Measurements from ENCODE around the gene PHF21A. TPM values are rescaled to one million over a fixed set of nuclear protein-coding genes. Genes with fewer than 3 reads are reported as not detected.

The PHF21A gene
- total and polyA plus RNA-seq, 2 of the 8 experiments (the other 6 are each of a cell fraction or from before 2014, with no cell fraction given): 17.6 to 40.3 TPM

DNA sequence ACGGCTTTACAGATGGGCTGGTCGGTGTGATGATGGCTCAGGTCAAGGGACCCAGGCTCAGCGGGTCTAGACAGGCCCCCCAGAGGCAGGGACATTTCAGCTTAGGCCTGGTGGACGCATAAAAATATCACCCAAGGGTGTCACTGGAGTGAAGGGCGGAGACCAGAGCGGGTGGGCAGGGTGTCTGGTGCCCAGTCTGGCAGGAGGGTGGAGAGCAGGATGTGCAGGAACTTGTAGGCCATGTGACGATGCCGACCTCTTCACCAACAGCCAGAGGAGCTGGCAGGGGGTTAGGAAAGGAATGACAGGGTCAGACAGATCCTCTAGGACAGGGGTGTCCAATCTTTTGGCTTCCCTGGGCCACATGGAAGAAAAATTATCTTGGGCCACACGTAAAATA lies 231.3 kb downstream of the PHF21A start:
- peaks cover 8% of the 10 kb centered on the region; the same call in 1 of the 2 replicates for H3K23me2 ChIP-seq (ENCODE audit: low read depth, low read length)
- H4K20me1 ChIP-seq (replicated peaks in 1 of 2; ENCODE audit: control insufficient read depth in 1 of 2, insufficient read depth in 2 of 2, low read length in 2 of 2): peaks cover 0 to 10% of the 10 kb centered on the region in 2 experiments
- H3K79me2 ChIP-seq (ENCODE audit: control insufficient read depth in 1 of 2, insufficient read depth in 2 of 2, low read length in 2 of 2): no peaks in the 10 kb centered on the region; a peak in 1 of 4 replicates
- H3K4ac ChIP-seq (replicated peaks; ENCODE audit: insufficient read length, low read depth, low read length): no peak overlapping the region
- no peak for FAIRE-seq
- no peak overlapping the region for H4K8ac ChIP-seq (ENCODE audit: extremely low read depth, insufficient read depth, low read length)
- no peak overlapping the region for H4K5ac ChIP-seq (ENCODE audit: insufficient read length, low read depth, low read length)
- H3K23ac ChIP-seq (ENCODE audit: insufficient read length): no peak overlapping the region
- no peak overlapping the region for H2BK120ac ChIP-seq (replicated peaks; ENCODE audit: low read depth, low read length)
- no peaks in the 10 kb centered on the region for H3K9me3 ChIP-seq (ENCODE audit: insufficient read depth in 2 of 2, low read depth in 1 of 2, low read length in 1 of 2)
- H3K18ac ChIP-seq (ENCODE audit: extremely low read depth, low read length): no peak overlapping the region
- ChIA-PET POLR2A (ENCODE audit: partially characterized antibody) (interaction anchor here (0.8 kb wide), 3 partner anchors 32 to 348 kb away, joined by 3 to 5 read pairs (median 3); partner anchors contain the start of gene LARGE2), CTCF (ENCODE audit: partially characterized antibody) (interaction anchor here (0.9 to 5.7 kb wide), 6 partner anchors 13 to 424 kb away, joined by 3 to 32 read pairs (median 3); no protein-coding TSS in a partner anchor)
- H2BK12ac ChIP-seq (ENCODE audit: low read depth, low read length): no peak overlapping the region
- H2BK15ac ChIP-seq (ENCODE audit: low read length): no peak overlapping the region
- no peak overlapping the region for H3K14ac ChIP-seq (ENCODE audit: insufficient read length)
- no peak for TF ChIP-seq KDM4A (IDR thresholded peaks at IDR 0.05; ENCODE audit: low read depth, low read length, severe bottlenecking)
- TF ChIP-seq SIX5 (IDR thresholded peaks at IDR 0.05; ENCODE audit: low read depth, low read length): no peak
- no peak for TF ChIP-seq GTF2F1 (IDR thresholded peaks at IDR 0.05; ENCODE audit: borderline replicate concordance, low read depth, low read length)
- TF ChIP-seq JUND (IDR thresholded peaks at IDR 0.05; ENCODE audit: low read length): no peak
- H2AK5ac ChIP-seq (ENCODE audit: low read depth, low read length): no peak overlapping the region
- no peak overlapping the region for H2AFZ ChIP-seq (ENCODE audit: low read length)
- no peaks in the 10 kb centered on the region for H3K27me3 ChIP-seq (replicated peaks in 1 of 4; ENCODE audit: control insufficient read depth in 3 of 4, extremely low read depth in 1 of 4, insufficient read depth in 3 of 4, low read length in 3 of 4)
- DNase-seq (ENCODE audit: low read depth in 1 of 2, low spot score in 2 of 2): no peak
- no peak overlapping the region for H3K9ac ChIP-seq (replicated peaks in 1 of 4; ENCODE audit: extremely low read depth in 1 of 4, low read depth in 3 of 4, low read length in 3 of 4)
- no peak overlapping the region for H3K4me2 ChIP-seq (ENCODE audit: insufficient read depth in 1 of 2, low read depth in 2 of 2, low read length in 2 of 2)
- no peaks in the 10 kb centered on the region for H3K36me3 ChIP-seq (ENCODE audit: control insufficient read depth in 2 of 4, insufficient read depth in 4 of 4, low read length in 3 of 4)
- no peak overlapping the region for H4K91ac ChIP-seq (replicated peaks; ENCODE audit: insufficient read length, low read length)
- 94% methylated on average over 8 of the region's 9 CpGs; no CpG with 5 or more reads in 1 of the 2 experiments for WGBS, 2 experiments (ENCODE audit: extremely low coverage in 1 of 2, insufficient coverage in 1 of 2, insufficient read length in 1 of 2, insufficient replicate concordance in 2 of 2, low coverage in 1 of 2, low lambda C conversion rate in 2 of 2, missing lambda C conversion rate in 1 of 2)
- no peak overlapping the region for H3K27ac ChIP-seq (ENCODE audit: low read depth, low read length)
- no peak overlapping the region for H3K4me3 ChIP-seq (ENCODE audit: extremely low read depth in 1 of 4, insufficient read depth in 2 of 4, low read depth in 3 of 4, low read length in 4 of 4)
- no peaks in the 10 kb centered on the region; the same call in 1 of the 2 replicates for H3K79me1 ChIP-seq (ENCODE audit: low read depth, low read length)
- no peak overlapping the region for H2BK5ac ChIP-seq (ENCODE audit: low read depth, low read length)
- H3K56ac ChIP-seq (replicated peaks; ENCODE audit: insufficient read length, low read depth, low read length): no peak overlapping the region
- H3K4me1 ChIP-seq (replicated peaks in 1 of 4; ENCODE audit: control insufficient read depth in 3 of 4, insufficient read depth in 4 of 4, low read length in 3 of 4): peaks cover 0 to 14% (median 8%) of the 10 kb centered on the region in 4 experiments; a peak in 6 of 7 replicates
- H2BK20ac ChIP-seq (ENCODE audit: low read length): no peak overlapping the region
